ENCODE data around the gene SECTM1.
A peak's percentile ranks its signal among the peaks of the same experiment; 100 is the strongest.

The SECTM1 gene

DNA sequence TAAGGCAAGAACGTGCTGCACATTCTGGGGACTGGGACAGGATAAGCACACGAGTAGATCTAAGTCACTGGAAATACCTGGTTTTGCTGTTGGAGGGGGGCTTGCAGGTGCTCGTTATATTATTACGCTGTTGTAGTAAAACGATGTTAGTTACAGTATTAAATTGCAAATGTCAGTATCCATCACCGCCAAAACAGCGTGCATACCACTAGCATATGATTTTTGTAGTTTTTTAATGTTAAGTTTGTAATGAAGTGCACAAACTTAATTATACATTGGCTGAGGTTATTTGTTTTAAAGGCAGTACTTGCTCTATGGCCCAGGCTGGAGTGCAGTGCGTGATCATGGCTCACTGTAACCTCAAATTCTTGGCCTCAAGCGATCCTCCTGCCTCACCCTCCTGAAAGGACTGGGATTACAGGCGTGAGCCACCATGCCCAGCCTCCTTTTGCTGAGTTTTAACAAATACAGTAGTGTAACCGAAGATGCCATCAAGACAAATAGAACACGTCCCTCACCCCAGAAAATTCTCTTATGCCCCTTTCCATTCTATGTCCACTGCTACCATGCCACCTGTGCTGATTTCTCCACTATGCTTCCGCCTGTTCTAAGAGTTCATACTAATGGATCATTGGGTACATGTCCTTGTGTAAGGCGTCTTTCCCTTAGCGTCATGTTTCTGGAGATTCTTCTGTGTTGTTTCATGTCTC lies 39.3 kb downstream of the SECTM1 start:
- no peak for TF ChIP-seq TCF4 (CRISPR knock-in tag; IDR thresholded peaks at IDR 0.05; ENCODE audit: borderline replicate concordance)
- TF ChIP-seq OSR1 (CRISPR knock-in tag; IDR thresholded peaks at IDR 0.05), result no peak
- TF ChIP-seq ZNF565 (CRISPR knock-in tag; conservative IDR thresholded peaks at IDR 0.05; ENCODE audit: low read depth), result no peak
- TF ChIP-seq, protein P1, sequence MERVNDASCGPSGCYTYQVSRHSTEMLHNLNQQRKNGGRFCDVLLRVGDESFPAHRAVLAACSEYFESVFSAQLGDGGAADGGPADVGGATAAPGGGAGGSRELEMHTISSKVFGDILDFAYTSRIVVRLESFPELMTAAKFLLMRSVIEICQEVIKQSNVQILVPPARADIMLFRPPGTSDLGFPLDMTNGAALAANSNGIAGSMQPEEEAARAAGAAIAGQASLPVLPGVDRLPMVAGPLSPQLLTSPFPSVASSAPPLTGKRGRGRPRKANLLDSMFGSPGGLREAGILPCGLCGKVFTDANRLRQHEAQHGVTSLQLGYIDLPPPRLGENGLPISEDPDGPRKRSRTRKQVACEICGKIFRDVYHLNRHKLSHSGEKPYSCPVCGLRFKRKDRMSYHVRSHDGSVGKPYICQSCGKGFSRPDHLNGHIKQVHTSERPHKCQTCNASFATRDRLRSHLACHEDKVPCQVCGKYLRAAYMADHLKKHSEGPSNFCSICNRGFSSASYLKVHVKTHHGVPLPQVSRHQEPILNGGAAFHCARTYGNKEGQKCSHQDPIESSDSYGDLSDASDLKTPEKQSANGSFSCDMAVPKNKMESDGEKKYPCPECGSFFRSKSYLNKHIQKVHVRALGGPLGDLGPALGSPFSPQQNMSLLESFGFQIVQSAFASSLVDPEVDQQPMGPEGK (CRISPR knock-in tag; IDR thresholded peaks at IDR 0.05; ENCODE audit: borderline replicate concordance), result no peak
- ATAC-seq, result no peak

DNA sequence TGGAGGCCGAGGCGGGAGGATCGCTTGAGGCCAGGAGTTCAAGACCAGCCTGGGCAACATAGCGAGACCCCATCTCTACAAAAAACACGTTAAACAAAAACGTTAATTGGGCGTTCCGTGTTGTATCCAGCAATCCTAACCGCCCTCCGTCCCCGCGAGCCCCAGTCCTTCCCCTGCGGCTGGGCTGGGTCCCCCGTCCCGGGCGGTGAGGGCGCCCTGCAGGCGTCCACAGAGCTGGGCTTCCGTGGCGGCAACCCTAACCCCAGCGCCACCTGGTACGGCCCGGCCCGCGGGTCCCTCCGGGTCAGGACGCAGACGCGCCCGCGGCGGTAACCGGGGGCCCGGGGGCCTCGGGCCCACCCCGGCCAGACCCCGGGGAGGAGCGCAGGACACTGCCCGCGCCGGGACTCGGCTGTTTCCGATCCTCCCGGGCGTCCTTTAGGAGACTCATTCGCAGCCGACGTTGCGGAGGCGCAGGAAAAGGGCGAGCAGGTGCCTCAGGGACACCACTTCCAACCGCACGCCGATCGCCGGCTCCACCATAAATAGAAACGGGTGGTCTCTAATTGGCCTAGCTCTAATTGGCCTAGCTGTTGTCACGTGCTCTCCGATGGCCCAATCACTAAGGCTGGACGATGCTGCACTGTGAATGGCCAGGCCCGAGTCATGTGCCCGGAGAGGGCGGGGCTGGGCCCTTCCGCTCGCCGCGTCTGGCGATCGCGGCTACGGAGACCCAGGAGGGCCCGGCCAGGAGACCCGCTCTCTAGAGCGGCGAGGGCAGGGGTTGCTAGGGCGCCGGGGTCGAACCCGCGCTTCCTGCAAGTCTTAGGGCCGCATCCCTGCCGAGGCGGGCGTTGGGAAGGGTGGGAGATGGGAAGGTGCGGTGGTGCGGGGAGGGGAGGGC lies 41.1 kb downstream of the SECTM1 start:
- ATAC-seq, result peak; percentile 98
- 0 out of 2 replicates have a peak, but pooled peaks have one; percentile 32 for TF ChIP-seq GLIS3 (CRISPR knock-in tag; IDR thresholded peaks at IDR 0.05)
- TF ChIP-seq, protein P2, sequence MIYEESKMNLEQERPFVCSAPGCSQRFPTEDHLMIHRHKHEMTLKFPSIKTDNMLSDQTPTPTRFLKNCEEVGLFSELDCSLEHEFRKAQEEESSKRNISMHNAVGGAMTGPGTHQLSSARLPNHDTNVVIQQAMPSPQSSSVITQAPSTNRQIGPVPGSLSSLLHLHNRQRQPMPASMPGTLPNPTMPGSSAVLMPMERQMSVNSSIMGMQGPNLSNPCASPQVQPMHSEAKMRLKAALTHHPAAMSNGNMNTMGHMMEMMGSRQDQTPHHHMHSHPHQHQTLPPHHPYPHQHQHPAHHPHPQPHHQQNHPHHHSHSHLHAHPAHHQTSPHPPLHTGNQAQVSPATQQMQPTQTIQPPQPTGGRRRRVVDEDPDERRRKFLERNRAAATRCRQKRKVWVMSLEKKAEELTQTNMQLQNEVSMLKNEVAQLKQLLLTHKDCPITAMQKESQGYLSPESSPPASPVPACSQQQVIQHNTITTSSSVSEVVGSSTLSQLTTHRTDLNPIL (CRISPR knock-in tag; IDR thresholded peaks at IDR 0.05; ENCODE audit: low read depth), result no peak
- TF ChIP-seq ZFP3 (CRISPR knock-in tag; IDR thresholded peaks at IDR 0.05), result 0 out of 2 replicates have a peak, but pooled peaks have one; percentile 40
- TF ChIP-seq SNAI2 (CRISPR knock-in tag; IDR thresholded peaks at IDR 0.05), result peak; percentile 76; the same call in 1 of the 2 replicates
- TF ChIP-seq, protein P3, sequence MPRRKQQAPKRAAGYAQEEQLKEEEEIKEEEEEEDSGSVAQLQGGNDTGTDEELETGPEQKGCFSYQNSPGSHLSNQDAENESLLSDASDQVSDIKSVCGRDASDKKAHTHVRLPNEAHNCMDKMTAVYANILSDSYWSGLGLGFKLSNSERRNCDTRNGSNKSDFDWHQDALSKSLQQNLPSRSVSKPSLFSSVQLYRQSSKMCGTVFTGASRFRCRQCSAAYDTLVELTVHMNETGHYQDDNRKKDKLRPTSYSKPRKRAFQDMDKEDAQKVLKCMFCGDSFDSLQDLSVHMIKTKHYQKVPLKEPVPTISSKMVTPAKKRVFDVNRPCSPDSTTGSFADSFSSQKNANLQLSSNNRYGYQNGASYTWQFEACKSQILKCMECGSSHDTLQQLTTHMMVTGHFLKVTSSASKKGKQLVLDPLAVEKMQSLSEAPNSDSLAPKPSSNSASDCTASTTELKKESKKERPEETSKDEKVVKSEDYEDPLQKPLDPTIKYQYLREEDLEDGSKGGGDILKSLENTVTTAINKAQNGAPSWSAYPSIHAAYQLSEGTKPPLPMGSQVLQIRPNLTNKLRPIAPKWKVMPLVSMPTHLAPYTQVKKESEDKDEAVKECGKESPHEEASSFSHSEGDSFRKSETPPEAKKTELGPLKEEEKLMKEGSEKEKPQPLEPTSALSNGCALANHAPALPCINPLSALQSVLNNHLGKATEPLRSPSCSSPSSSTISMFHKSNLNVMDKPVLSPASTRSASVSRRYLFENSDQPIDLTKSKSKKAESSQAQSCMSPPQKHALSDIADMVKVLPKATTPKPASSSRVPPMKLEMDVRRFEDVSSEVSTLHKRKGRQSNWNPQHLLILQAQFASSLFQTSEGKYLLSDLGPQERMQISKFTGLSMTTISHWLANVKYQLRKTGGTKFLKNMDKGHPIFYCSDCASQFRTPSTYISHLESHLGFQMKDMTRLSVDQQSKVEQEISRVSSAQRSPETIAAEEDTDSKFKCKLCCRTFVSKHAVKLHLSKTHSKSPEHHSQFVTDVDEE (CRISPR knock-in tag; IDR thresholded peaks at IDR 0.05), result 0 out of 2 replicates have a peak, but pooled peaks have one; percentile 62
- no peak for TF ChIP-seq TOX (CRISPR knock-in tag; IDR thresholded peaks at IDR 0.05; ENCODE audit: borderline replicate concordance)
- peak; percentile 81; the same call in 1 of the 2 replicates for TF ChIP-seq CSDC2 (CRISPR knock-in tag; IDR thresholded peaks at IDR 0.05)

DNA sequence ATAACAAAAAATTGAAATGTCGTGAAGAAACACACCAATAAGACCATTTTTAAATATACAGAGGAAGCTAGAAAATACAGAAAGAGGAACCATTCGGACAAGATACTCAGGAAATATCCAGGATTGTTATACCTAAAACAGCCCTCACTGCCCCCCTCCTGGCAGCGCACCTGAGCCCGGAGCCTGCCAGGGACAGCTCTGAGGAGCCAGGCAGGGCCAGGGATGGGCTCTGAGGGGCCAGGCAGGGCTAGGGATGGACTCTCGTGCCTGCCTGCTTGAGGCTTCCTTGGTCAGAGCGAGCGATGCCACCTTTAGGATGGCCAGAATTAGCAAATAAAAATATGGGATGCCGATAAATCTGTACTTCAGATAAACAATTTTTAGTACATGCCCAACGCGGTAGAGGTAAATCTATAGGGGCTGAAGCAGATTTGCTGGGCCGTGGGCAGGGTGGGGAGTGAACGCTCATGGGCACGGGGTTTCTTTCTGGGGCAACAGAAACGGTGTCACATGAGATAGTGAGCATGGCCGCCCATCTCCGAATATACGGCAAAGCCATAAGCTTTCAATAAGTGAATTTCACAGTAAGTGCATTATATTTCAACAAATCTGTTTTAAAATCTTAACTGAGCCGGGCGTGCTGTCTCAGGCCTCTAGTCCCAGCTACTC lies 41.9 kb downstream of the SECTM1 start:
- TF ChIP-seq ISL1 (CRISPR knock-in tag; IDR thresholded peaks at IDR 0.05) (no peak), ZNF70 (CRISPR knock-in tag; IDR thresholded peaks at IDR 0.05) (no peak), ESRRG (CRISPR knock-in tag; IDR thresholded peaks at IDR 0.05) (no peak), GLIS3 (CRISPR knock-in tag; IDR thresholded peaks at IDR 0.05) (no peak), TCF4 (CRISPR knock-in tag; IDR thresholded peaks at IDR 0.05; ENCODE audit: borderline replicate concordance) (no peak), ZNF8 (CRISPR knock-in tag; IDR thresholded peaks at IDR 0.05) (no peak), BACH2 (CRISPR knock-in tag; IDR thresholded peaks at IDR 0.05; ENCODE audit: borderline replicate concordance) (no peak), ZC3H10 (CRISPR knock-in tag; IDR thresholded peaks at IDR 0.05) (no peak)
- ATAC-seq, result no peak

DNA sequence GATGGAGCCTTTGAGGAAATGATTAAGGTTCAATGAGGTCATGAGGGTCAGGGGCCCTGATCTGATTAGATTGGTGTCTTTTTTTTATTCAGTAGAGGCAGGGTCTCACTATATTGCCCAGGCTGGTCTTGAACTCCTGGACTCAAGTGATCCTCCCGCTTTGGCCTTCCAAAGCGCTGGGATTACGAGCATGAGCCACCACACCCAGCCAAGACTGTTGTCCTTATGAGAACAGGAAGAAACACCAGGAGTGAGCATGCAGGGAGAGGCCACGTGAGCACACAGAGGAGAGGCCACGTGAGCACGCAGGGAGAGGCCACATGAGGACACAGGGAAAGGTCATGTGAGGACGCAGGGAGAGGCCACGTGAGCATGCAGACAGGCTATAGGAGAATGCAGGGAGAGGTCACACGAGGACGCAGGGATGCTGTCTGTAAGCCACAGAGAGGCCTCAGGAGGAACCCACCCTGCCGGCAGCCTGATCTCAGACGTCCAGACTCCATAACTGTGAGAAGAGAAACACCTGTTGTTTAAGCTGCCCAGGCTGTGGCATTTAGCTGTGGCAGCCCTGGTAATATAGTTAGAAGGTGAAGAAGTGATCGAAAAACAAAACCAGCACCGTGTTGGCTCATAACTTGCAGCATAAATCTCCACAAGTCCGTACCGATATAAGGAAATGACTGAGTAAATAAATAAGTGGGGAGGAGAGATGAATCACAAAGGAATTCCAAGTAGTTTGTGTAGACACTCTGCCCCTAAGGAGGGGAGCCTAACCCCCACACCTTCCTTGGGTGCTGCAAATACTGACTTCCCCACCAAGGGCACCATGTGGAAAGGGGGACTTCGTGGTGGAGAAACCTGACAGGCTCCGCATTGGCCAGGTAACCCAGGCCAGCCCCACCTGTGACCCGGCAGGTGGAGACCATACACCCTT lies 45.4 kb downstream of the SECTM1 start:
- TF ChIP-seq PPARA (CRISPR knock-in tag; IDR thresholded peaks at IDR 0.05; ENCODE audit: borderline replicate concordance) (no peak), ZFP3 (CRISPR knock-in tag; IDR thresholded peaks at IDR 0.05) (no peak), ZFP30 (CRISPR knock-in tag; IDR thresholded peaks at IDR 0.05) (no peak), ISL1 (CRISPR knock-in tag; IDR thresholded peaks at IDR 0.05) (no peak), RARB (CRISPR knock-in tag; IDR thresholded peaks at IDR 0.05) (no peak), ZNF565 (CRISPR knock-in tag; conservative IDR thresholded peaks at IDR 0.05; ENCODE audit: low read depth) (no peak), BACH2 (CRISPR knock-in tag; IDR thresholded peaks at IDR 0.05; ENCODE audit: borderline replicate concordance) (no peak), TOX (CRISPR knock-in tag; IDR thresholded peaks at IDR 0.05; ENCODE audit: borderline replicate concordance) (no peak)
- TF ChIP-seq, protein P3 (CRISPR knock-in tag; IDR thresholded peaks at IDR 0.05), result no peak
- no peak for ATAC-seq
